WERI-Rb-1 (cell line): ENCODE results near the gene FAM72C.
"Not testable (repeated sequence)": the region's sequence is repeated elsewhere in the genome, so short reads cannot be mapped to it uniquely, and the experiment has no call there.

ENCODE experiments used
- DNase-seq: peaks from one replicate; pipeline ENCODE4 v3.0.0-alpha.2; 2020
- H3K27ac ChIP-seq: fragments of 250-450 bp; sonication (Bioruptor Pico); 2 replicates; pipeline ENCODE4 v1.5.1; 2020; ENCODE audit warnings: mild to moderate bottlenecking, moderate library complexity
- H3K27me3 ChIP-seq: fragments of 250-450 bp; sonication (Bioruptor Pico); 2 replicates; pipeline ENCODE4 v1.5.1; 2021; ENCODE audit warnings: mild to moderate bottlenecking, low read depth, moderate library complexity; ENCODE audit not compliant: insufficient read depth, severe bottlenecking
- H3K36me3 ChIP-seq: fragments of 250-450 bp; sonication (Bioruptor Pico); 2 replicates; pipeline ENCODE4 v1.5.1; 2020; ENCODE audit warnings: mild to moderate bottlenecking, moderate library complexity
- H3K4me3 ChIP-seq: 2 replicates; pipeline ENCODE4 v1.5.1; 2011; ENCODE audit warnings: low read depth, mild to moderate bottlenecking, control low read depth, low read length
- H3K9me3 ChIP-seq: fragments of 250-450 bp; sonication (Bioruptor Pico); 2 replicates; pipeline ENCODE4 v1.5.1; 2021; ENCODE audit warnings: mild to moderate bottlenecking, moderate library complexity; ENCODE audit not compliant: severe bottlenecking
- CTCF ChIP-seq: IDR thresholded peaks from 2 replicates; pipeline ENCODE4 v1.5.1; 2011; ENCODE audit warnings: low read depth, mild to moderate bottlenecking, control low read depth, inconsistent platforms, low read length

Gene FAM72C

GRCh38 chr1:144002141-144002881 is 30.5 kb upstream of the FAM72C start:
- not testable (repeated sequence) for DNase-seq, H3K36me3 ChIP-seq, H3K9me3 ChIP-seq, H3K4me3 ChIP-seq, H3K27ac ChIP-seq, H3K27me3 ChIP-seq
- TF ChIP-seq CTCF = 0 out of 2 replicates have a peak, but pooled peaks have one; percentile 3

- H3K27me3 ChIP-seq, H3K4me3 ChIP-seq, H3K36me3 ChIP-seq, H3K27ac ChIP-seq, H3K9me3 ChIP-seq, DNase-seq: not testable (repeated sequence)
These were observed 29.3 kb upstream of the FAM72C start for GRCh38 chr1:144001077-144001476.

GRCh38 chr1:143996020-143996419 is 24.2 kb upstream of the FAM72C start:
- not testable (repeated sequence) for H3K4me3 ChIP-seq, DNase-seq, H3K9me3 ChIP-seq, H3K27ac ChIP-seq, H3K36me3 ChIP-seq, H3K27me3 ChIP-seq

GRCh38 chr1:143993301-143993907 is 21.6 kb upstream of the FAM72C start:
- not testable (repeated sequence) for H3K9me3 ChIP-seq, DNase-seq, H3K4me3 ChIP-seq, H3K27me3 ChIP-seq, H3K27ac ChIP-seq, H3K36me3 ChIP-seq

- not testable (repeated sequence) for H3K36me3 ChIP-seq, DNase-seq, H3K9me3 ChIP-seq, H3K27ac ChIP-seq, H3K27me3 ChIP-seq, H3K4me3 ChIP-seq
These were observed 18.9 kb upstream of the FAM72C start for GRCh38 chr1:143990699-143991098.

- H3K4me3 ChIP-seq, DNase-seq, H3K27ac ChIP-seq, H3K9me3 ChIP-seq, H3K27me3 ChIP-seq, H3K36me3 ChIP-seq: not testable (repeated sequence)
These were observed 17.9 kb upstream of the FAM72C start for GRCh38 chr1:143989719-143990118.

GRCh38 chr1:143989427-143989712 is 17.6 kb upstream of the FAM72C start:
- not testable (repeated sequence) for H3K27me3 ChIP-seq, DNase-seq, H3K36me3 ChIP-seq, H3K9me3 ChIP-seq, H3K27ac ChIP-seq, H3K4me3 ChIP-seq

GRCh38 chr1:143988602-143989426 is 17.0 kb upstream of the FAM72C start:
- not testable (repeated sequence) for H3K27me3 ChIP-seq, H3K36me3 ChIP-seq, H3K27ac ChIP-seq, H3K9me3 ChIP-seq, DNase-seq, H3K4me3 ChIP-seq

- not testable (repeated sequence) for DNase-seq, H3K4me3 ChIP-seq, H3K9me3 ChIP-seq, H3K36me3 ChIP-seq, H3K27ac ChIP-seq, H3K27me3 ChIP-seq
These were observed 16.1 kb upstream of the FAM72C start for GRCh38 chr1:143987868-143988267.

- H3K27ac ChIP-seq, H3K36me3 ChIP-seq, DNase-seq, H3K9me3 ChIP-seq, H3K4me3 ChIP-seq, H3K27me3 ChIP-seq: not testable (repeated sequence)
These were observed 13.1 kb upstream of the FAM72C start for GRCh38 chr1:143984721-143985473.

GRCh38 chr1:143974416-143974815 is 2.6 kb upstream of the FAM72C start:
- not testable (repeated sequence) for H3K27ac ChIP-seq, H3K9me3 ChIP-seq, H3K36me3 ChIP-seq, H3K27me3 ChIP-seq
- DNase-seq = peak; percentile 26
- H3K4me3 ChIP-seq = peak overlapping the region; percentile 32

GRCh38 chr1:143973876-143974414 is 2.2 kb upstream of the FAM72C start:
- H3K4me3 ChIP-seq = peak overlapping the region; percentile 32
- not testable (repeated sequence) for H3K27ac ChIP-seq, DNase-seq

More at GRCh38 chr1:143973876-143974414, 2.2 kb upstream of the FAM72C start:
- H3K36me3 ChIP-seq, H3K27me3 ChIP-seq, H3K9me3 ChIP-seq: not testable (repeated sequence)
